SK-N-SH treated with all-trans-retinoic acid at 6 μM for 48 hours (cell line): ENCODE data around the gene PRDM11.

Source experiments
- CREB5 ChIP-seq: fragments of 250-450 bp; sonication (Bioruptor Pico); IDR thresholded peaks from 2 replicates; pipeline ENCODE4 v1.5.1; 2020; ENCODE audit warnings: low read depth, mild to moderate bottlenecking, moderate library complexity
- PATZ1 ChIP-seq: fragments of 250-450 bp; sonication (Bioruptor Pico); IDR thresholded peaks from 2 replicates; pipeline ENCODE4 v1.8.0; 2020; ENCODE audit warnings: mild to moderate bottlenecking, moderate library complexity, borderline replicate concordance
- ZFP3 ChIP-seq: fragments of 250-450 bp; sonication (Bioruptor Pico); IDR thresholded peaks from 2 replicates; pipeline ENCODE4 v1.5.0; 2020; ENCODE audit warnings: mild to moderate bottlenecking, moderate library complexity
- ZNF70 ChIP-seq: fragments of 450-650 bp; formaldehyde crosslinking; IDR thresholded peaks from 2 replicates; pipeline ENCODE4 v1.5.0; 2020; ENCODE audit warnings: mild to moderate bottlenecking, moderate library complexity

DNA sequence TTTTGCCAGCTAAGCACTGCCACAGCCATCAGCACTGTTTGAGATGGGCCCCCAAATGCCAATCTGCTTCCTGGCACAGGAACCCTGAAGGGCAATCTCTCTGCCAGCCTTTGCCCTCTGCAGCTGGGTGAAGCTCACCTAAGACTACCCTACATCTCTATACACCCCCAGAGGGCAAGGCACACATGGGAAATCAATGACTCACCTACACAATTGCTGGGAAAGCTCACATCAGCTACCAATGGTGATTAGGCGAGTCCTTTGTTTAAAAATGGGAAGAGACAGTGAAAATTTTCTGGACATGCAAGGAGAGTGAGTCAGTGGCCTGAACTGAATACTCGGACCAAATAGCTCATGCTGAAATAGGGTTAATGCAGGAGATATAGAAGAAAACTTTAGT is 12.6 kb upstream of the PRDM11 start:
- TF ChIP-seq ZFP3 (CRISPR knock-in tag) (no peak), ZNF70 (CRISPR knock-in tag) (no peak), CREB5 (CRISPR knock-in tag) (no peak), PATZ1 (CRISPR knock-in tag) (no peak)
